ENCODE data around the gene MRPL30.
"Not testable (repeated sequence)": the region's sequence is repeated elsewhere in the genome, so short reads cannot be mapped to it uniquely, and the experiment has no call there.

MRPL30 gene

GRCh38 chr2:99190548-99190947 lies 9.6 kb downstream of the MRPL30 start:
- TF ChIP-seq POLR2AphosphoS5 (IDR thresholded peaks at IDR 0.05; ENCODE audit: low read depth, low read length) (no peak), TAF1 (IDR thresholded peaks at IDR 0.05; ENCODE audit: borderline replicate concordance, low read depth, low read length) (no peak), POLR2A (IDR thresholded peaks at IDR 0.05; ENCODE audit: low read depth, low read length) (no peak)
- FAIRE-seq, result no peak
- DNase-seq (ENCODE audit: insufficient read length), result no peak

- DNase-seq (ENCODE audit: insufficient read length); FAIRE-seq: not testable (repeated sequence)
Observed at GRCh38 chr2:99192364-99192763, 11.4 kb downstream of the MRPL30 start.

- no peak for TF ChIP-seq POLR2AphosphoS5 (IDR thresholded peaks at IDR 0.05; ENCODE audit: low read depth, low read length)
- 0 out of 2 replicates have a peak, but pooled peaks have one; percentile 21 for TF ChIP-seq POLR2A (IDR thresholded peaks at IDR 0.05; ENCODE audit: low read depth, low read length)
- DNase-seq (ENCODE audit: insufficient read length) (no peak), FAIRE-seq (no peak)
Observed at GRCh38 chr2:99198103-99198841, 17.3 kb downstream of the MRPL30 start.

GRCh38 chr2:99200076-99200800 lies 19.3 kb downstream of the MRPL30 start:
- FAIRE-seq, result no peak
- no peak for TF ChIP-seq POLR2A (IDR thresholded peaks at IDR 0.05; ENCODE audit: low read depth, low read length)
- TF ChIP-seq TAF1 (IDR thresholded peaks at IDR 0.05; ENCODE audit: borderline replicate concordance, low read depth, low read length), result no peak
- TF ChIP-seq POLR2AphosphoS5 (IDR thresholded peaks at IDR 0.05; ENCODE audit: low read depth, low read length), result no peak
- no peak for DNase-seq (ENCODE audit: insufficient read length)

GRCh38 chr2:99201959-99202678 lies 21.1 kb downstream of the MRPL30 start:
- TF ChIP-seq TAF1 (IDR thresholded peaks at IDR 0.05; ENCODE audit: borderline replicate concordance, low read depth, low read length) (no peak), POLR2A (IDR thresholded peaks at IDR 0.05; ENCODE audit: low read depth, low read length) (no peak), POLR2AphosphoS5 (IDR thresholded peaks at IDR 0.05; ENCODE audit: low read depth, low read length) (no peak)
- FAIRE-seq, result no peak
- no peak for DNase-seq (ENCODE audit: insufficient read length)

- TF ChIP-seq TAF1 (IDR thresholded peaks at IDR 0.05; ENCODE audit: borderline replicate concordance, low read depth, low read length), result no peak
- TF ChIP-seq POLR2A (IDR thresholded peaks at IDR 0.05; ENCODE audit: low read depth, low read length), result no peak
- no peak for TF ChIP-seq POLR2AphosphoS5 (IDR thresholded peaks at IDR 0.05; ENCODE audit: low read depth, low read length)
- FAIRE-seq, result no peak
- DNase-seq (ENCODE audit: insufficient read length), result no peak
Observed at GRCh38 chr2:99205491-99205890, 24.5 kb downstream of the MRPL30 start.

GRCh38 chr2:99216096-99216495 lies 35.1 kb downstream of the MRPL30 start:
- TF ChIP-seq POLR2A (IDR thresholded peaks at IDR 0.05; ENCODE audit: low read depth, low read length) (no peak), TAF1 (IDR thresholded peaks at IDR 0.05; ENCODE audit: borderline replicate concordance, low read depth, low read length) (no peak), POLR2AphosphoS5 (IDR thresholded peaks at IDR 0.05; ENCODE audit: low read depth, low read length) (no peak)
- no peak for DNase-seq (ENCODE audit: insufficient read length)
- no peak for FAIRE-seq

GRCh38 chr2:99217929-99218501 lies 37.0 kb downstream of the MRPL30 start:
- no peak for TF ChIP-seq POLR2A (IDR thresholded peaks at IDR 0.05; ENCODE audit: low read depth, low read length)
- TF ChIP-seq POLR2AphosphoS5 (IDR thresholded peaks at IDR 0.05; ENCODE audit: low read depth, low read length), result no peak
- no peak for TF ChIP-seq TAF1 (IDR thresholded peaks at IDR 0.05; ENCODE audit: borderline replicate concordance, low read depth, low read length)
- DNase-seq (ENCODE audit: insufficient read length) (no peak), FAIRE-seq (no peak)

- FAIRE-seq; DNase-seq (ENCODE audit: insufficient read length): not testable (repeated sequence)
Observed at GRCh38 chr2:99233177-99233576, 52.2 kb downstream of the MRPL30 start.

- TF ChIP-seq TAF1 (IDR thresholded peaks at IDR 0.05; ENCODE audit: borderline replicate concordance, low read depth, low read length), result no peak
- TF ChIP-seq POLR2A (IDR thresholded peaks at IDR 0.05; ENCODE audit: low read depth, low read length), result no peak
- no peak for TF ChIP-seq POLR2AphosphoS5 (IDR thresholded peaks at IDR 0.05; ENCODE audit: low read depth, low read length)
- no peak for FAIRE-seq
- DNase-seq (ENCODE audit: insufficient read length), result no peak
Observed at GRCh38 chr2:99238599-99238998, 57.6 kb downstream of the MRPL30 start.

GRCh38 chr2:99240431-99240830 lies 59.4 kb downstream of the MRPL30 start:
- no peak for TF ChIP-seq TAF1 (IDR thresholded peaks at IDR 0.05; ENCODE audit: borderline replicate concordance, low read depth, low read length)
- TF ChIP-seq POLR2AphosphoS5 (IDR thresholded peaks at IDR 0.05; ENCODE audit: low read depth, low read length), result no peak
- TF ChIP-seq POLR2A (IDR thresholded peaks at IDR 0.05; ENCODE audit: low read depth, low read length), result no peak
- DNase-seq (ENCODE audit: insufficient read length) (no peak), FAIRE-seq (no peak)

GRCh38 chr2:99242151-99242550 lies 61.2 kb downstream of the MRPL30 start:
- TF ChIP-seq TAF1 (IDR thresholded peaks at IDR 0.05; ENCODE audit: borderline replicate concordance, low read depth, low read length), result no peak
- no peak for TF ChIP-seq POLR2A (IDR thresholded peaks at IDR 0.05; ENCODE audit: low read depth, low read length)
- TF ChIP-seq POLR2AphosphoS5 (IDR thresholded peaks at IDR 0.05; ENCODE audit: low read depth, low read length), result no peak
- no peak for FAIRE-seq
- no peak for DNase-seq (ENCODE audit: insufficient read length)
